MCF 10A (cell line): ENCODE results near the gene PTGES2. TPM values are rescaled to one million over a fixed set of nuclear protein-coding genes. Genes with fewer than 3 reads are reported as not detected.

Experiments
- BruUV-seq: library from RNA; stranded (reverse); fragments of 400-500 nt; replicated peaks from 2 replicates; lab custom pipeline; 2021; lab: Mats Ljungman, UMichigan
- CTCF ChIA-PET: fragments of 300-600 bp; sonication (Branson Sonifier 250); formaldehyde crosslinking; extraction: SDS; loops from one replicate; lab custom pipeline; 2021; ENCODE audit warnings: antibody characterized with exemption, inconsistent platforms; lab: Yijun Ruan, JAX
- POLR2A ChIA-PET: fragments of 300-600, 350-650 bp; sonication (Branson Sonifier 250); formaldehyde crosslinking; extraction: SDS; loops from one replicate; lab custom pipeline; 2020; ENCODE audit warnings: antibody characterized with exemption, inconsistent platforms; lab: Yijun Ruan, JAX
- DNase-seq: peaks from one replicate; pipeline ENCODE4 v3.0.0-alpha.2; 2018; ENCODE audit not compliant: unreplicated experiment
- H3K27ac Mint-ChIP-seq: one replicate; pipeline ENCODE4 v1.8.0; 2022; ENCODE audit warnings: mild to moderate bottlenecking, low read depth, mixed read lengths; ENCODE audit not compliant: unreplicated experiment
- H3K27me3 Mint-ChIP-seq: one replicate; pipeline ENCODE4 v1.8.0; 2022; ENCODE audit warnings: mixed read lengths; ENCODE audit not compliant: insufficient read depth, unreplicated experiment
- H3K36me3 Mint-ChIP-seq: one replicate; pipeline ENCODE4 v1.8.0; 2022; ENCODE audit warnings: mild to moderate bottlenecking, moderate library complexity, mixed read lengths; ENCODE audit not compliant: insufficient read depth, unreplicated experiment
- H3K4me1 Mint-ChIP-seq: one replicate; pipeline ENCODE4 v1.8.0; 2022; ENCODE audit warnings: mixed read lengths; ENCODE audit not compliant: insufficient read depth, unreplicated experiment
- H3K4me3 Mint-ChIP-seq: one replicate; pipeline ENCODE4 v1.8.0; 2022; ENCODE audit warnings: mild to moderate bottlenecking, moderate library complexity, mixed read lengths; ENCODE audit not compliant: unreplicated experiment
- H3K9me3 Mint-ChIP-seq: one replicate; pipeline ENCODE4 v1.8.0; 2022; ENCODE audit warnings: mixed read lengths; ENCODE audit not compliant: unreplicated experiment
- CTCF ChIP-seq: fragments of 200-600 bp; IDR thresholded peaks from one replicate; pipeline ENCODE4 v1.8.0; 2022; ENCODE audit warnings: antibody characterized with exemption, mild to moderate bottlenecking; ENCODE audit not compliant: unreplicated experiment
- intact Hi-C: fragments of 100-400 bp; cut with micrococcal nuclease; formaldehyde crosslinking; loops from 2 replicates; pipeline ENCODE4 v1.14.1; 2022
- total RNA-seq: library from RNA; stranded (reverse); gene quantifications from 2 replicates; pipeline ENCODE4 v1.2.3, GENCODE V29; 2022

Gene PTGES2
- total RNA-seq, 1 experiment from 2014 or later: 130 TPM

- TF ChIP-seq CTCF: no peak
Measured at GRCh38 chr9:128162215-128163026, 34.9 kb upstream of the PTGES2 start.

GRCh38 chr9:128161215-128161902 lies 33.8 kb upstream of the PTGES2 start:
- H3K27me3 Mint-ChIP-seq: no peaks in the 10 kb centered on the region
- H3K36me3 Mint-ChIP-seq: peaks cover 30% of the 10 kb centered on the region
- POLR2A ChIA-PET: interaction anchor here (0.6 to 2.4 kb wide), 9 partner anchors 13 to 93 kb away, joined by 3 to 11 read pairs (median 6); partner anchors contain the start of genes CIZ1, LCN2, NAIF1 and PTGES2
- no peak overlapping the region for H3K27ac Mint-ChIP-seq
- no peak for TF ChIP-seq CTCF
- intact Hi-C loops: no loop called here
- no TSS peak for BruUV-seq
- H3K9me3 Mint-ChIP-seq: no peaks in the 10 kb centered on the region
- peaks cover 18% of the 10 kb centered on the region for H3K4me1 Mint-ChIP-seq
- H3K4me3 Mint-ChIP-seq: peak overlapping the region; percentile 70
- CTCF ChIA-PET: interaction anchor here (0.6 kb wide), 1 partner anchor 8 kb away, joined by 3 read pairs; no protein-coding TSS in a partner anchor
- no peak for DNase-seq

More at GRCh38 chr9:128162215-128163026, 34.9 kb upstream of the PTGES2 start:
- DNase-seq: peak; percentile 54
- BruUV-seq: no TSS peak
- Mint-ChIP-seq H3K27ac (no peak overlapping the region), H3K4me1 (peaks cover 18% of the 10 kb centered on the region), H3K4me3 (peak overlapping the region; percentile 19), H3K9me3 (no peaks in the 10 kb centered on the region), H3K36me3 (peaks cover 41% of the 10 kb centered on the region), H3K27me3 (no peaks in the 10 kb centered on the region)
- intact Hi-C loops: no loop called here
- ChIA-PET POLR2A (interaction anchor here (0.8 to 2.4 kb wide), 5 partner anchors 14 to 94 kb away, joined by 3 to 9 read pairs (median 6); partner anchors contain the start of genes LCN2, NAIF1, PTGES2 and SLC25A25), CTCF (no interaction called here)

GRCh38 chr9:128160603-128160987 lies 33.1 kb upstream of the PTGES2 start:
- no peak for DNase-seq
- CTCF ChIA-PET: no interaction called here
- Mint-ChIP-seq H3K4me3 (peak overlapping the region; percentile 70), H3K27ac (peak overlapping the region; percentile 71), H3K36me3 (peaks cover 23% of the 10 kb centered on the region), H3K27me3 (no peaks in the 10 kb centered on the region), H3K4me1 (peaks cover 18% of the 10 kb centered on the region), H3K9me3 (no peaks in the 10 kb centered on the region)
- POLR2A ChIA-PET: interaction anchor here (0.6 to 2.4 kb wide), 8 partner anchors 16 to 92 kb away, joined by 3 to 11 read pairs (median 6); partner anchors contain the start of genes CIZ1, NAIF1, PTGES2 and SLC25A25
- BruUV-seq: TSS peak; percentile 44
- no peak for TF ChIP-seq CTCF
- intact Hi-C loops: no loop called here
